ENCODE measurements around the gene MMEL1. TPM values are rescaled to one million over a fixed set of nuclear protein-coding genes. Genes with fewer than 3 reads are reported as not detected.

The MMEL1 gene
- total and polyA plus RNA-seq, 3 donors from 2014 or later = 17.2 to 36.4 (median 18.8) TPM

DNA sequence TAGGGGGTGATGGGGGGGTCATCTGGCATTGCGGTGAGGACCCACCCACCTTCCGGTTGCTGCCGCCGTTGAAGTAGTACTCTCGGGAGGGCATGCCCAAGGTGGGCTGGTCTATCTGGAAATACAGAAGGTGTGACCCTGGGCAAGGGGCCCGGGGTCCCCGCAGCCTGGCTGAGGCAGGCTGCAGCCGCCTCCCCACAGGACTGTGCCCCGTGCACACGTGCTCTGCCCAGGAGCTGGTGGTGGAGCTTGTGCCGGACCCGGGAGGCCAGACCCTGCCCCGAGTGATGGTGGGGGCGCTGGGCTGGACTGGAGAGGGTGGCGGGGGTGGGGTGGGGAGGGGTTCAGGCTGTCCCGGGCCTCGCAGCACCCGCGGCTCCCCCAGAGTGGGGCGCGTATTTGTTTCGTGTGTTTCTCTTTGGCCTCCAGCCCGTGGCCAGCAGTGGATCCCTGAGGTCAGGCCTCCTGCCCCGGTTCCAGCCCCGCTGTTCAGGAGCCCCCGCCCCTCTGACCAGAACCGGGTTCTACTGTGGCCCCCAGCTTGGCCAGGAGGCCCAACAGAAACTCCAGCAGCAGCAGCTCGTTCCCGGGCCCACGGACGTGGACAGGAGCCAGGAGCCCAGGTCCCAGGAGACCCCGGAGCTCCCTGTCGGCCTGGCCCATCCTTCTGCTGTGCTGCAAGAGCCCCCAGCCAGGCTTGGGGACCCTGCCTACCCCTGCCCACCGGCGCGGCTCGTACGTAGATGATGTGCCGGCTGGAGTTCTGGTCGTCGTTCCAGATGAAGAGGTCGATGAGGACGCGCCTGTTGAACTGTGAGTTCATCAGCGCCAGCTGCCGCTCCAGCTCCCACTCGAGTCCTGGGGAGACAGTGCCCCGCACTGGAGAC lies 27.1 kb downstream of the MMEL1 start:
- no peak overlapping the region for H3K27ac ChIP-seq
- H3K36me3 ChIP-seq (ENCODE audit: low read depth, missing control alignments) = no peaks in the 10 kb centered on the region
- H3K9me3 ChIP-seq = no peaks in the 10 kb centered on the region
- no peak overlapping the region for H3K4me3 ChIP-seq
- intact Hi-C loops (cut with DNase I; ENCODE audit: low total_unique reads) = no loop called here
- WGBS, 2 donors = 86 to 88% methylated on average over 22 to 47 of the region's 48 CpGs
- peaks cover 8% of the 10 kb centered on the region for H3K4me1 ChIP-seq
- no peaks in the 10 kb centered on the region for H3K27me3 ChIP-seq
- peak; percentile 9 for DNase-seq
- no peak for TF ChIP-seq POLR2A (IDR thresholded peaks at IDR 0.05)
- TF ChIP-seq CTCF (IDR thresholded peaks at IDR 0.05) = no peak

GRCh38 chr1:2604844-2605508 lies 27.8 kb downstream of the MMEL1 start:
- intact Hi-C loops (cut with DNase I; ENCODE audit: low total_unique reads) = no loop called here
- H3K27ac ChIP-seq = no peak overlapping the region
- no peaks in the 10 kb centered on the region for H3K27me3 ChIP-seq
- no peaks in the 10 kb centered on the region for H3K9me3 ChIP-seq
- peak; percentile 8 for DNase-seq
- H3K4me3 ChIP-seq = no peak overlapping the region
- TF ChIP-seq POLR2A (IDR thresholded peaks at IDR 0.05) (no peak), CTCF (IDR thresholded peaks at IDR 0.05) (no peak)
- peaks cover 8% of the 10 kb centered on the region for H3K4me1 ChIP-seq
- no peaks in the 10 kb centered on the region for H3K36me3 ChIP-seq (ENCODE audit: low read depth, missing control alignments)
- WGBS, 2 donors = 83 to 90% methylated on average over 7 to 14 of the region's 14 CpGs

- no peak for TF ChIP-seq CTCF (IDR thresholded peaks at IDR 0.05)
- TF ChIP-seq POLR2A (IDR thresholded peaks at IDR 0.05) = no peak
- no peaks in the 10 kb centered on the region for H3K27me3 ChIP-seq
Measured at GRCh38 chr1:2604156-2604843, 28.5 kb downstream of the MMEL1 start.

GRCh38 chr1:2603521-2604155 lies 29.2 kb downstream of the MMEL1 start:
- intact Hi-C loops (cut with DNase I; ENCODE audit: low total_unique reads) = no loop called here
- WGBS, 2 donors = 91 to 92% methylated on average over 8 to 24 of the region's 25 CpGs
- peak; percentile 7 for DNase-seq

More at GRCh38 chr1:2604156-2604843, 28.5 kb downstream of the MMEL1 start:
- H3K27ac ChIP-seq = no peak overlapping the region
- intact Hi-C loops (cut with DNase I; ENCODE audit: low total_unique reads) = no loop called here
- peak; percentile 6 for DNase-seq
- peaks cover 8% of the 10 kb centered on the region for H3K4me1 ChIP-seq
- 91 to 97% methylated on average over 11 to 19 of the region's 19 CpGs for WGBS, 2 donors
- H3K36me3 ChIP-seq (ENCODE audit: low read depth, missing control alignments) = no peaks in the 10 kb centered on the region
- no peaks in the 10 kb centered on the region for H3K9me3 ChIP-seq
- H3K4me3 ChIP-seq = no peak overlapping the region

More at GRCh38 chr1:2603521-2604155, 29.2 kb downstream of the MMEL1 start:
- Histone ChIP-seq H3K36me3 (ENCODE audit: low read depth, missing control alignments) (no peaks in the 10 kb centered on the region), H3K27me3 (no peaks in the 10 kb centered on the region), H3K4me3 (no peak overlapping the region), H3K4me1 (peaks cover 8% of the 10 kb centered on the region), H3K27ac (no peak overlapping the region), H3K9me3 (no peaks in the 10 kb centered on the region)
- TF ChIP-seq CTCF (IDR thresholded peaks at IDR 0.05) = no peak
- TF ChIP-seq POLR2A (IDR thresholded peaks at IDR 0.05) = no peak

Data from testis (tissue), 3 donors.